ENCODE results near the gene CCN6. TPM values are rescaled to one million over a fixed set of nuclear protein-coding genes. Genes with fewer than 3 reads are reported as not detected.
"Not testable (repeated sequence)": the region's sequence is repeated elsewhere in the genome, so short reads cannot be mapped to it uniquely, and the experiment has no call there.

CCN6 gene
- total RNA-seq, 1 donor from 2014 or later: 0.34 TPM

- no peak overlapping the region for H3K4me3 Mint-ChIP-seq (ENCODE audit: low read depth)
- no peaks in the 10 kb centered on the region for H3K9me3 Mint-ChIP-seq
- H3K36me3 Mint-ChIP-seq (ENCODE audit: low read depth): peaks cover 7% of the 10 kb centered on the region
- H3K27ac Mint-ChIP-seq: no peak overlapping the region
- no peaks in the 10 kb centered on the region for H3K4me1 Mint-ChIP-seq (ENCODE audit: low read depth)
- no peak for DNase-seq (ENCODE audit: low spot score)
- intact Hi-C loops (cut with micrococcal nuclease): no loop called here
- H3K27me3 Mint-ChIP-seq (ENCODE audit: low read depth): peaks cover 6% of the 10 kb centered on the region
Observed at GRCh38 chr6:112066606-112067005, 12.7 kb downstream of the CCN6 start.

DNA sequence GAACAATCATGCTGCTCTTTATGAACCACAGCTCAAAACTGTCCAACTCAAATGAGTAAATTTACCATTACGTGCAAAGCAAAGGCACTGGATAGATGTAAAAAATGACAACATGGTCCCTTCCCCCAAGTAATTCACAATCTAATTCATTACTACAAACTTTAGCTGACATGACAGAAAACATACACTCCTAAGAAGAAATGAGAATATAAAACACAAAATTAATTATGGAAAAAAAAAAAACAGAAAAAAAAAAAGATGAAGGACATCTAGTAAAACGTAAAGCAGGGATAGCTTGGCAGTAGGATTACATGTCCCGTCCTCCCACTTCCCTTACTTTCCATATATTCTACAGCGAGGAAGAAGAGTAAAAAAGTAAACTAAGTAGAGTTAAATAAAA, 27.7 kb downstream of the CCN6 start:
- Mint-ChIP-seq H3K36me3 (ENCODE audit: low read depth) (peaks cover 19% of the 10 kb centered on the region), H3K27me3 (ENCODE audit: low read depth) (no peaks in the 10 kb centered on the region), H3K9me3 (no peaks in the 10 kb centered on the region), H3K4me1 (ENCODE audit: low read depth) (peaks cover 8% of the 10 kb centered on the region), H3K4me3 (ENCODE audit: low read depth) (no peak overlapping the region), H3K27ac (no peak overlapping the region)
- DNase-seq (ENCODE audit: low spot score): no peak
- intact Hi-C loops (cut with micrococcal nuclease): no loop called here

DNA sequence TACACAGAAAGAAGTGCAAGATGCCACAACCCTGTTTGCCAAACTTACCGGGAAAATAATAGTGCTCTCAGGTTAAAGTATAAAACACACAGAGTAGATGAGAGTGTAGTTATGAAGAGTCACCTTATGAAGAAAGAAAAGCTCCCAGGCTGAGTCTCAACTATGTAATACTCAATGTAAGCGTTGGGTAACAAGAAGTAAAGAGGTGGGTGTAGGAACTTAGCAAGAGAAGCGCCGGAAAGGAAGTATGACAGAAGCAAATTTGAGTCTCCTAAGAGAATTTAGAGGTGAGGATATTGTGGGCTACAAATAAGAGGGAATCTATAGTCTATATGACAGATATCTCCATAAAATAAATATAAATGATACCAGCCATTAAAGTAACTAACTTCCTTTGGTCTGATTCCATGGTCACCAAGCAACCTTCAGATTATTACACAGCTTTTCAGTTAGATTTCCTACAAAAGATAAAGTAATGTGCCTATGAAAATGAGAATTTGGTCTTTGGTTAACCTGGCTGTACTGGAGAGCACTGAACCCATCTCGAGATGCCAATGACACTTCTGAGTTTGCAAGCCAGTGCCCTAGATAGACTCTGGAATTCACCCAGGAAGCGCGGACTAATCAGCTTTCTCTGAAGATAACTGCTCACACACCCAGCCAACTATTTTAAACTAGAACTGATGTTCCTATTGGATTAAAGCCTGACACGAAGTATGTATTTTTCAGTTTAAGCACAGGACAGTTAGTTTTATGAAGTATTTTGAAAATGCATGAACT, 31.6 kb downstream of the CCN6 start:
- Mint-ChIP-seq H3K4me3 (ENCODE audit: low read depth) (peak overlapping the region; percentile 45), H3K27ac (no peak overlapping the region), H3K36me3 (ENCODE audit: low read depth) (peaks cover 11% of the 10 kb centered on the region), H3K4me1 (ENCODE audit: low read depth) (peaks cover 8% of the 10 kb centered on the region), H3K9me3 (no peaks in the 10 kb centered on the region), H3K27me3 (ENCODE audit: low read depth) (peaks cover 9% of the 10 kb centered on the region)
- no peak for DNase-seq (ENCODE audit: low spot score)
- intact Hi-C loops (cut with micrococcal nuclease): loop anchor here (2.0 kb wide), 2 partner anchors 31 to 213 kb away; partner anchors contain the start of gene FYN

GRCh38 chr6:112086744-112087135, 32.8 kb downstream of the CCN6 start:
- intact Hi-C loops (cut with micrococcal nuclease): loop anchor here (1.0 to 2.0 kb wide), 6 partner anchors 30 to 827 kb away; partner anchors contain the start of gene FYN
- no peak overlapping the region for H3K4me3 Mint-ChIP-seq (ENCODE audit: low read depth)
- DNase-seq (ENCODE audit: low spot score): no peak
- no peak overlapping the region for H3K27ac Mint-ChIP-seq
- H3K36me3 Mint-ChIP-seq (ENCODE audit: low read depth): peaks cover 11% of the 10 kb centered on the region
- peaks cover 19% of the 10 kb centered on the region for H3K27me3 Mint-ChIP-seq (ENCODE audit: low read depth)
- no peaks in the 10 kb centered on the region for H3K9me3 Mint-ChIP-seq
- peaks cover 8% of the 10 kb centered on the region for H3K4me1 Mint-ChIP-seq (ENCODE audit: low read depth)

DNA sequence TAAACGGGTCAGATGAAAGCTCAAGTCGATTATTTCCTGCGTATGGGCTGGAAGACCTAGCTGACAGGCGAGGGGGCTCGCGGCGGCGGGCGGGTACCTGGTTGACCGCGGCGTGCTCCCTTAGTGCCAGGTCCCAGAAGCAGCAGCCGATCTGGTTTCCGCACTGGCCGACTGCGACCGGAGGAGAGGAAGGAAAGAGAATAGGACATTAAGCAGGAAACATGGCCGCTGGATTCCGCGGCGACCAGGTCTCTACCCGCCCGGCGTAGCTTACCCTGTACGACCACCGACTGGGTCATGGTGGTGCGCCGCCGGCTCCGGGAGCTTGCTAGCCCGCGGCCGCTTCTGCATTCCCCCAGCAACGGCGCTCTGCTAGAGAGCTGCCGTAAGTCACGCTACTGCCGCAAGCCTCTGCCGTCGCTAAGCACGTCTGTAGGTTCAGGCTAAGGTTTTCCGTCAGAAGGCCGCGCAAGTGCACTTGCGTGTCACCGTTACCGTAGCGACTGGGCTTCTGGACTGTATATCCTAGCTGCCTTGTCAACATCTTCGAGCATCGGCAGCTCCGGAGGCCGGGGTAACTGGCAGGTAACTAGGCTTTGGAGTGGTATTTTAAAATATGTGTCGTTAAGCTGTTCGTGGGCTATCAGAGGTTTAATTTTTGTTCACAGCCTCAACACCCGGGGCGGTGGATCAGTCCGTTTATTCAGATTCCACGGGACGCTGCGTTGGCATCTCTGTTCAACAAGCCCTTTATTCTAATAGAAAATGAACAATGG, 33.4 kb downstream of the CCN6 start, which contains the start of the genes FAM229B and TUBE1:
Gene FAM229B (plus strand): TSS at position 456 of the 776 bp plus-strand sequence. CDS start 11,693 bp downstream, outside the sequence.
Gene TUBE1 (minus strand): TSS at position 347 of the 776 bp plus-strand sequence. CDS start 48 bp downstream, at position 299.
- no peak within 1 kb of the TSS for H3K4me3 Mint-ChIP-seq (ENCODE audit: low read depth)
- H3K36me3 Mint-ChIP-seq (ENCODE audit: low read depth): peaks cover 11% of the 10 kb centered on the region
- H3K4me1 Mint-ChIP-seq (ENCODE audit: low read depth): peaks cover 8% of the 10 kb centered on the region
- no peaks in the 10 kb centered on the region for H3K9me3 Mint-ChIP-seq
- DNase-seq (ENCODE audit: low spot score): peak; percentile 87
- intact Hi-C loops (cut with micrococcal nuclease): loop anchor here (1.0 to 2.0 kb wide), 6 partner anchors 29 to 828 kb away; partner anchors contain the start of gene FYN
- no peak within 1 kb of the TSS for H3K27ac Mint-ChIP-seq
- peaks cover 24% of the 10 kb centered on the region for H3K27me3 Mint-ChIP-seq (ENCODE audit: low read depth)

- peaks cover 27% of the 10 kb centered on the region for H3K27me3 Mint-ChIP-seq (ENCODE audit: low read depth)
- no peak for DNase-seq (ENCODE audit: low spot score)
- H3K27ac Mint-ChIP-seq: no peak overlapping the region
- peaks cover 11% of the 10 kb centered on the region for H3K36me3 Mint-ChIP-seq (ENCODE audit: low read depth)
- peaks cover 8% of the 10 kb centered on the region for H3K4me1 Mint-ChIP-seq (ENCODE audit: low read depth)
- H3K9me3 Mint-ChIP-seq: no peaks in the 10 kb centered on the region
- H3K4me3 Mint-ChIP-seq (ENCODE audit: low read depth): no peak overlapping the region
- intact Hi-C loops (cut with micrococcal nuclease): loop anchor here (1.0 to 2.0 kb wide), 6 partner anchors 29 to 829 kb away; partner anchors contain the start of gene FYN
Observed at GRCh38 chr6:112087916-112088315, 34.0 kb downstream of the CCN6 start.

DNA sequence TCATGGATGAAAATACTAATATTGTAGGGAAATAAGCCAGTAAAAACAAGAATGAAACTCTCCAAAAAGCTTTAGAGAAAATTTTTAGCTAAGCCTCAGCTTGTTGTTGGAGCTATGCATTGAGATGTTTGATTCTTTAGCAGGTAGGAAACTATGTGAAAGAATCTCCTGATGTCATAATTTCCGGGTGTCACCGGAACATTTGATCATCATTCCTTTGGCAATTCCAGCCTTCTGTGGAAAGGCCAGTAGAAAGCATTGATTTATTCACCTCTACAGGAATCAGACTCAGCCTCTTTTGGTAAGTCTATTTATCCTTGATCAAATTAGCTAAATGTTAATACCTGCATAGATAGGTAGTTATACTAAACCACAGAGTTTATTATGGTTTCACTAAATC, 43.0 kb downstream of the CCN6 start:
- Mint-ChIP-seq H3K27ac (no peak overlapping the region), H3K4me1 (ENCODE audit: low read depth) (peaks cover 2% of the 10 kb centered on the region), H3K27me3 (ENCODE audit: low read depth) (peaks cover 35% of the 10 kb centered on the region), H3K36me3 (ENCODE audit: low read depth) (no peaks in the 10 kb centered on the region), H3K4me3 (ENCODE audit: low read depth) (no peak overlapping the region), H3K9me3 (no peaks in the 10 kb centered on the region)
- no peak for DNase-seq (ENCODE audit: low spot score)
- intact Hi-C loops (cut with micrococcal nuclease): no loop called here

GRCh38 chr6:112100561-112100960, 46.7 kb downstream of the CCN6 start:
- H3K4me1 Mint-ChIP-seq (ENCODE audit: low read depth): peaks cover 2% of the 10 kb centered on the region
- H3K4me3 Mint-ChIP-seq (ENCODE audit: low read depth): no peak overlapping the region
- DNase-seq (ENCODE audit: low spot score): no peak
- H3K9me3 Mint-ChIP-seq: peaks cover 7% of the 10 kb centered on the region
- H3K27ac Mint-ChIP-seq: no peak overlapping the region
- intact Hi-C loops (cut with micrococcal nuclease): no loop called here
- no peaks in the 10 kb centered on the region for H3K36me3 Mint-ChIP-seq (ENCODE audit: low read depth)
- H3K27me3 Mint-ChIP-seq (ENCODE audit: low read depth): peaks cover 28% of the 10 kb centered on the region

GRCh38 chr6:112106026-112106425, 52.1 kb downstream of the CCN6 start:
- H3K4me3 Mint-ChIP-seq (ENCODE audit: low read depth); H3K4me1 Mint-ChIP-seq (ENCODE audit: low read depth); H3K36me3 Mint-ChIP-seq (ENCODE audit: low read depth); DNase-seq (ENCODE audit: low spot score); H3K27ac Mint-ChIP-seq; H3K9me3 Mint-ChIP-seq; intact Hi-C loops (cut with micrococcal nuclease): not testable (repeated sequence)
- H3K27me3 Mint-ChIP-seq (ENCODE audit: low read depth): peaks cover 22% of the 10 kb centered on the region

DNA sequence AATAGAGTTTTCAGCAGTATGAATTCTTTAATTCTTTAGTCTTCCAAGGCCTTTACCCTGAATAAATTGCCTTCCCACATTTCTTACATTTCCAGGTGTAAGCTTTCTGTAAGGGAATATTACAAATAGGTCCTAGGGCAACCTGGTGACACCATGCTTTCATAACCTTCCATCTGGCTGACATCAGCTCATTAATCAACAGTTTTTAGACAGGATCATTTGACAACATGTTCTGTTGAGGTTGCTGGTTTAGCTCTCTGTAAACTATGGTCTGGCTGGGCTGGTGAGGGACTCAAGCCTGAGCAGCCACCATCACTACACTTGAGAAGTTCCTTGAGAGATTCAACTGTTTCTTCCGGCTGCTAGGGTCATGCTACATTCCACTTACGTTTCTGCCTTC, 52.7 kb downstream of the CCN6 start:
- no peak for DNase-seq (ENCODE audit: low spot score)
- intact Hi-C loops (cut with micrococcal nuclease): no loop called here
- Mint-ChIP-seq H3K27ac (no peak overlapping the region), H3K9me3 (peaks cover 7% of the 10 kb centered on the region), H3K4me3 (ENCODE audit: low read depth) (no peak overlapping the region), H3K27me3 (ENCODE audit: low read depth) (peaks cover 22% of the 10 kb centered on the region), H3K4me1 (ENCODE audit: low read depth) (no peaks in the 10 kb centered on the region), H3K36me3 (ENCODE audit: low read depth) (no peaks in the 10 kb centered on the region)

DNA sequence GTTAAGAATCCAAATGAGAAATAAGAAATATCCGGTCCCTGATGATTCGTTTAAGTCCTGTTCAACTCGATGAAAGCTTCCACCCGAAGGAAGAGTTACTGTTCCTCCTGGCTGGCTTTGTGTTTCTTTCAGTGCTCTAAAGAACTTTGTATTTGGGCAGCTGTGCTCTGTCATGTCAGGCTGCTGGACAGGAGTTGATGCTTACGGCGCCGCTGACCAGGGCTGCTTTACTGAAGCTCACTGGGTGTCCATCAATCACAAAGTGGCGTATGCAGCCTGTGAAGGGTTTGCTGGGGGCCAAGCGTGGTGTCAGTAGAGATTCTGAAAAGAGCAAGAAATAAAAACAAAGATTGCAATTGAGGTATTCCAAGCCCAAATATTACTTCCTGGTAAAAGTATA, 55.4 kb downstream of the CCN6 start:
- H3K27ac Mint-ChIP-seq: no peak overlapping the region
- H3K36me3 Mint-ChIP-seq (ENCODE audit: low read depth): no peaks in the 10 kb centered on the region
- peaks cover 26% of the 10 kb centered on the region for H3K27me3 Mint-ChIP-seq (ENCODE audit: low read depth)
- DNase-seq (ENCODE audit: low spot score): no peak
- peaks cover 7% of the 10 kb centered on the region for H3K9me3 Mint-ChIP-seq
- H3K4me3 Mint-ChIP-seq (ENCODE audit: low read depth): no peak overlapping the region
- intact Hi-C loops (cut with micrococcal nuclease): no loop called here
- no peaks in the 10 kb centered on the region for H3K4me1 Mint-ChIP-seq (ENCODE audit: low read depth)

- no peak for DNase-seq (ENCODE audit: low spot score)
- intact Hi-C loops (cut with micrococcal nuclease): no loop called here
- H3K27me3 Mint-ChIP-seq (ENCODE audit: low read depth): peaks cover 25% of the 10 kb centered on the region
- H3K27ac Mint-ChIP-seq: no peak overlapping the region
- H3K36me3 Mint-ChIP-seq (ENCODE audit: low read depth): no peaks in the 10 kb centered on the region
- H3K9me3 Mint-ChIP-seq: no peaks in the 10 kb centered on the region
- H3K4me3 Mint-ChIP-seq (ENCODE audit: low read depth): no peak overlapping the region
- peaks cover 17% of the 10 kb centered on the region for H3K4me1 Mint-ChIP-seq (ENCODE audit: low read depth)
Observed at GRCh38 chr6:112113431-112113830, 59.5 kb downstream of the CCN6 start.

DNA sequence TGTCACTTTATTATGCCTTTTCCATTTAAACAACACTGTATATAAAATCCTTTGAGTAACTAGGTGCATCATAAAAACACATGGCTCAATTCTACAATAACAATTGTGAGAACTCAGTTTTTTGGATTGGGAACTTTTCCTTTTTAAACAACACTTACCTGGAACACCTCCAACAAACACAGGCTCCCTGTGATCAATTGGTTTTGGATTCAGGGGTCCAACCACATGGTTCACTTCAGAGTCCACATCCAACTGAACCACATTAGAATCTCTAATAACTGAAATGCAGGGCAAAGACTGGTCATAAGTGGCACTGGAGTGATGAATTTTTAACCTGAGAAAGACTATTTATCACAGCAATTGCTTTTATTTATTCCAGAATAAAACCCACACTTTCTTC, 60.0 kb downstream of the CCN6 start:
- H3K27me3 Mint-ChIP-seq (ENCODE audit: low read depth): peaks cover 24% of the 10 kb centered on the region
- H3K9me3 Mint-ChIP-seq: no peaks in the 10 kb centered on the region
- intact Hi-C loops (cut with micrococcal nuclease): no loop called here
- H3K4me1 Mint-ChIP-seq (ENCODE audit: low read depth): peaks cover 20% of the 10 kb centered on the region
- H3K27ac Mint-ChIP-seq: no peak overlapping the region
- H3K36me3 Mint-ChIP-seq (ENCODE audit: low read depth): no peaks in the 10 kb centered on the region
- no peak overlapping the region for H3K4me3 Mint-ChIP-seq (ENCODE audit: low read depth)
- no peak for DNase-seq (ENCODE audit: low spot score)

Data from activated T-helper 2 cell treated with anti-CD3 and anti-CD28 coated beads, Interferon-gamma antibody, Interleukin-2, Interleukin-4, amounts not matched to agents 10 μg/mL and 5 μg/mL and 100 μg/mL, durations not matched to agents 14 hours and 24 hours and 36 hours (primary cell).